Activated naive CD8-positive, alpha-beta T cell (primary cell): ENCODE results near the gene TCERG1L.
"Not testable (repeated sequence)": the region's sequence is repeated elsewhere in the genome, so short reads cannot be mapped to it uniquely, and the experiment has no call there.

Experiments used
- H3K27ac Mint-ChIP-seq: one replicate; pipeline ENCODE4 v1.8.0; 2021; ENCODE audit warnings: mixed read lengths
- H3K27me3 Mint-ChIP-seq: one replicate; pipeline ENCODE4 v1.8.0; 2021; ENCODE audit warnings: mixed read lengths
- H3K36me3 Mint-ChIP-seq: one replicate; pipeline ENCODE4 v1.8.0; 2021; ENCODE audit warnings: mixed read lengths
- H3K4me1 Mint-ChIP-seq: one replicate; pipeline ENCODE4 v1.8.0; 2021; ENCODE audit warnings: low read depth, mixed read lengths
- H3K4me3 Mint-ChIP-seq: one replicate; pipeline ENCODE4 v1.8.0; 2021; ENCODE audit warnings: mild to moderate bottlenecking, mixed read lengths
- H3K9me3 Mint-ChIP-seq: one replicate; pipeline ENCODE4 v1.8.0; 2021; ENCODE audit warnings: low read depth, mixed read lengths

TCERG1L gene

DNA sequence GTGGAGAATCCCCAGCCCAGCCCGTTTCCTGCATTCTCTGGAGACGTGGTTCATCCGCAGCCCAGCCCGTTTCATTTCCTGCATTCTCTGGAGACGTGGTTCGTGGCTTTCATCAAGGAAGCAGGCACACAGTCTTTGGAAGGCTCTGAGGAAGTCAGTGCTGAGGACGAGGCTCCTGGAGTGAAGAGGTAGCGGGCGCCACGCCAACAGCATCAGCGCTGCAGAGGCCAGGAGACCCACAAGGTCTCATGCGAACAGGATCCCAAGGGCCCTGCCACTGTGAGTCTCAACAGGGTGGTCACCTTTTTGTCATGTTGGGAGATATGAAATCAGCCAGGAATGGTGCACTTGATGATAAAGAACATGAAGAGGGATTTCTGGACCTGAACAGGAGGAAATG lies 12.4 kb upstream of the TCERG1L start:
- Mint-ChIP-seq H3K4me1 (no peaks in the 10 kb centered on the region), H3K27me3 (peaks cover 6% of the 10 kb centered on the region), H3K9me3 (no peaks in the 10 kb centered on the region), H3K4me3 (no peak overlapping the region), H3K27ac (no peak overlapping the region), H3K36me3 (no peaks in the 10 kb centered on the region)

DNA sequence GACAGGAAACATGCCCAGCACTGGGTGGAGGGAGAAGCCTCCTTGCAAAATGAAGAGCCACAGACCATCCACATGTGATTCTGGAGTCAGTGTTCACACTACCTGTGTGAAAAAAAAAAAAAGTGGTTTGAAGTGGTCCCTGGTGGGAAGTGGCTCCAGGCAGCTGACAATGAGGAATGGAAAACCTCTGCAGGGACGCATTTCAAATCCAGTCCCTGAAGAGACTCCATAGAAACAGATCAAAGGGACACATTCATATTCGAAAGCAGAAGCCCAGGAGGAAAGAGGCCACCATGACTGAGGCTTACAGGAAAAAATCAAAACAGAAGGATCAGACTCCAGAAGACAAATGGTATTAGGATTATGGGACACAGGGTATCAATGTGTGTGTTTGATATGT lies 11.5 kb upstream of the TCERG1L start:
- peaks cover 11% of the 10 kb centered on the region for H3K27me3 Mint-ChIP-seq
- H3K27ac Mint-ChIP-seq = no peak overlapping the region
- H3K4me3 Mint-ChIP-seq = no peak overlapping the region
- no peaks in the 10 kb centered on the region for H3K36me3 Mint-ChIP-seq
- no peaks in the 10 kb centered on the region for H3K9me3 Mint-ChIP-seq
- no peaks in the 10 kb centered on the region for H3K4me1 Mint-ChIP-seq

DNA sequence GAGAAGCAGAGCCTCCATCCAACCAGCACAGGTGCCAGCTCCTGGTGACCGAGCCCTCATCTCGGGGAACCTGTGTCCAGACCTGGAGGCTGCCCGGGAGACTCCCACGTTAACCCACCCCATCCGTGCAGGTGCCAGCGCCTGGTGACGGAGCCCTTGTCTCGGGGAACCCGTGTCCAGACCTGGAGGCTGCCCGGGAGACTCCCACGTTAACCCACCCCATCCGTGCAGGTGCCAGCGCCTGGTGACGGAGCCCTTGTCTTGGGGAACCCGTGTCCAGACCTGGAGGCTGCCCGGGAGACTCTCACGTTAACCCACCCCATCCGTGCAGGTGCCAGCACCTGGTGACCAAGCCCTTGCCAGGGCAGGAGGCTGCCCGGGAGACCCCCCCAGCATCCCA lies 11.1 kb upstream of the TCERG1L start:
- H3K4me1 Mint-ChIP-seq, H3K36me3 Mint-ChIP-seq, H3K27ac Mint-ChIP-seq, H3K4me3 Mint-ChIP-seq, H3K9me3 Mint-ChIP-seq: not testable (repeated sequence)
- H3K27me3 Mint-ChIP-seq = peaks cover 11% of the 10 kb centered on the region

DNA sequence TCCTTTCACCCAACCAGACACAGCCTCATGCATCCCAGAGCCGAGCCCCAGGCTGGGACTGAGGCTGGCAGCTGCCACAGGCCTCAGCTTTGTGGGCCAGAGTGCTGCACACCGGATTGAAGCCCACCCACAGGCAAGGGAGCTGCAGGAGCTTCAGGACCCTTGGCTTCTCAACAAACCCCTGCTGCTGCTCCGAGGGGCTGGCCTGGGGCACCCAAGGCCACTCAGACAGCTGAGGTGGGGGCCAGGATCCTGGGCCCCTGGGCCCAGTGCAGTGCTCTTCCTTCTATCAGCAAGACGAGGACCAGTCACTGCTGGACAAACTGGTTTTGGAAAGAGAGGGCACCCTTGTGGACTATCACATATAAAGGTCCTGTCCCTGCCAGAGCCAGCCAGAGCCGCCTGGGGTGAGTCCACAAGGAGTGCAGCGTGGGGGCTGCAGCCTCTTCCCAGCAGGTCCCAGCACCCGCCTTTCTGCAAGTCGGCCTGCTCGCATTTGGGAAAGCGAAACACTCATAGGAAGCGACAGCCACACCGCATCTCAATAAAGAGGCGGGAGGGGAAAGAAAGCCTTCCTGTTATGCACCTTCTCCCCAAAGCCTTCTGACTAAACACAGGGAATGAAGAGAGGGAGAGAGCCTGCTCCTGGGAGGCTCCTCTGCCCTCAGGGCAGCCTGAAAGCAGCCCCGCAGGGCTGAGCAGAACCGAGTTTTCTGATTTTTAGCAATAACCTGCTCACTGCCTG lies 9.5 kb upstream of the TCERG1L start:
- Mint-ChIP-seq H3K4me3 (no peak overlapping the region), H3K27ac (no peak overlapping the region), H3K4me1 (no peaks in the 10 kb centered on the region), H3K27me3 (peaks cover 15% of the 10 kb centered on the region), H3K36me3 (no peaks in the 10 kb centered on the region), H3K9me3 (no peaks in the 10 kb centered on the region)

DNA sequence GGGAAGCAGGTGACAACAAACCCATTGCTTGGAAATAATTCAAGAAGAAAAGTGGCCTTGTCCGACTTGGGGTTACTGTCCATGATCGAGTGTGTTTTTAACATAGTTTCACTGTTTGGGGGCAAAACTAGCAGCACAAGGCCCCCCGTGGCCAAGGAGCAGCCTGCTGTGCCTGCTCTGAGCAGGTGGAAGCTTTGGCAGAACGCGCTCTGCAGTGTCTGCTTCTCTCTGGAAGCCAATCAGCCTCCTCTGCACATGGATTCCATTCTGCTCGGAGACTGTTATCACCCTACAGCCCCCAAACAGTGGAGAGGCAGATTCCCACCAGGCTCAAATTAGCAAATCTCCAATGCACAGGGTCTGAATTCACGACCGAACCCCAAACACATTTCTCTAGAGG lies 7.3 kb upstream of the TCERG1L start:
- Mint-ChIP-seq H3K27ac (no peak overlapping the region), H3K27me3 (peaks cover 23% of the 10 kb centered on the region), H3K4me3 (no peak overlapping the region), H3K36me3 (no peaks in the 10 kb centered on the region), H3K4me1 (no peaks in the 10 kb centered on the region), H3K9me3 (no peaks in the 10 kb centered on the region)

DNA sequence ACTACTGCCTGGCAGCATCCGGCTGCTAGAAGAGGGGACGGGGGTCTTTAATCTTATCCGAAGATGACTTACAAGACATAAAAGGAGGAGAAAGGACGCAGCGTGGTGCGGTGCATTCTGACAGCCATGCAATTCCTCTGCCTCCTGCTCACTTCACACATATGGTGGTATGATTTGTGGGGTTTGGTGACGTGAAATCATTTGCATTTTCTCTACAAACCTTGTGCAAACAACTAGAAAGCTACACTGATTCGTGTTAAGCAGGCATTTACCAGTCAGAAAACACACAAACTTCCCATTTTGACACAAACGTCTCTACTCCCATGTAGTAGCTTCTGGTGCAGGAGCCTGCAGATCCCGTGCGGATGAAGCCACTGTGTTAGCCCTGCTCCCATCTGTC lies 6.8 kb upstream of the TCERG1L start:
- no peak overlapping the region for H3K27ac Mint-ChIP-seq
- H3K27me3 Mint-ChIP-seq = peaks cover 22% of the 10 kb centered on the region
- no peaks in the 10 kb centered on the region for H3K9me3 Mint-ChIP-seq
- no peaks in the 10 kb centered on the region for H3K4me1 Mint-ChIP-seq
- H3K4me3 Mint-ChIP-seq = no peak overlapping the region
- no peaks in the 10 kb centered on the region for H3K36me3 Mint-ChIP-seq

DNA sequence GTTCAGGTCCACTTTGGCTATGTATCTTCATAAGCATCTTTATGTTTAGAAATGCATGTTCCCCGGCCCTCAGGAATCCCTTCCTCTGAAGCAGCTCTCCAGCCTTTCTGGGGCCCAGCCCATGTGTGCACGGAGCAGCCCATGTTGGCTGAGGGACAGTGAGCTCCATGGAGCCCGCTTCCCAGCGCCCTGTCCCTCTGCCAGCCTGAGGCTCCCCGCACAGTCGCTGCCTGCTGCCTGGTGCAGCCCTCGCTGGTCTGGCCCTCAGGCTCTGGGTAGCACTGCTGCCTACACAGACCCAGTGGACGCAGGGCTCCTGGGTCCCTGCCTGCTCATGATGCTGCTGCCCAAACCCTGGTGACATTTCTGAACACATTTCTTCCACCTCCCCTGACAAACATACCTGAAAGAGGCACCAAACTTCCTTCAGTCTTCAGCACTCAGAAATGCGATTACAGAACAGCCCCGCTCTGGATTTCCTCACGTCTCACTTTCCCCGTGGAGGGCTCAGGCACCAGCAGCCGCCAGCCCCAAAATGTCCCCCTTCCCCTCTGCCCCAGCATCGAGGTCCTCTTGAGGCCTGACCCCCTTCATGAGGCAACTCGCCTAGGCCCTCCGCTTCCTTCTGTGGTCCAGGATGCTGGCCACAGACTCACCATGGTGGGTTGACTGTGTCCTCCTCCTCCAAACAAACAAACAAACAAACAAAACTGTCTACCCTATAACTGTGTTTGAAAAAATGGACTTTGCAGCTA lies 5.0 kb upstream of the TCERG1L start:
- H3K9me3 Mint-ChIP-seq = no peaks in the 10 kb centered on the region
- no peaks in the 10 kb centered on the region for H3K36me3 Mint-ChIP-seq
- H3K27me3 Mint-ChIP-seq = peaks cover 24% of the 10 kb centered on the region
- peaks cover 3% of the 10 kb centered on the region for H3K4me1 Mint-ChIP-seq
- no peak overlapping the region for H3K4me3 Mint-ChIP-seq
- no peak overlapping the region for H3K27ac Mint-ChIP-seq

DNA sequence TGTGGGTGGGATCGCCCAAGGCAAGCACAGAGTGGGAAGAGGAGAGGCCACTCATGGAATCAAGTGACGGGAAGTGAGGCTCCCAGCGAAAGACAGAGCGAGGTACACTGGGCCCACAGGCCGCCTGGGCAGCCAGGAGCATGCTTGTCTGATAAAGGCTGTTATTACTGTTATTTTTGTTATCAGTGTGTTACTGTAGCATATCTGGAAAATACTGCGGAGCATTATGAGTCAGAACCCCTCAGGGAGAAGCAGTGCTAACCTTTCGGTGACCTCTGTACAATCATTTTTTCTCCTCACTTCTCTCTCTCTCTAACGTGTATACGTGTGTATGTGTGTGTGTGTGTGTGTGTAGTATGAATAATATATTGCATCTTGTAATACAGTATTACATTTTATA lies 3.8 kb upstream of the TCERG1L start:
- Mint-ChIP-seq H3K27ac (no peak overlapping the region), H3K36me3 (no peaks in the 10 kb centered on the region), H3K4me3 (no peak overlapping the region), H3K4me1 (peaks cover 6% of the 10 kb centered on the region), H3K27me3 (peaks cover 25% of the 10 kb centered on the region), H3K9me3 (no peaks in the 10 kb centered on the region)

DNA sequence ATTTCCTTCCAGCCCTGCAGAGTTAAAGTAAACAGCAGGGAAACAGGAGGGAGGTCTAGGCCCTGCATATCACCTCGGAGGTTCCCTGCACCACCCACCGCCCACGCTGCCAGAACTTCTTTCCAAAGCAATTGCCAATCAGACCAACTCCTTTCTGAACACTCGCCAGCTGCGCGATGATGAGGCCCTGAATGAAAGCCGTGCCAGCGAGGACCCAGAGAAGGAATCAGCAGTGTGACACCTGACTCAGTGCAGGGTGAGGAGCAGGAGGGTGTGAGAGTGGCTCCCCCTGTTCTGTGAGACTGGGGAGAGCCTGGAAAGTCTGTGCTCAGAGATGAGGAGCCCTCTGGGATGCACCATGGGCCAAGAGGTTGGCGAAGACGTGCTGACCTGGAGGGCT lies 3.3 kb upstream of the TCERG1L start:
- no peaks in the 10 kb centered on the region for H3K9me3 Mint-ChIP-seq
- H3K27ac Mint-ChIP-seq = no peak overlapping the region
- peaks cover 28% of the 10 kb centered on the region for H3K27me3 Mint-ChIP-seq
- peak overlapping the region; percentile 14 for H3K4me3 Mint-ChIP-seq
- H3K36me3 Mint-ChIP-seq = no peaks in the 10 kb centered on the region
- H3K4me1 Mint-ChIP-seq = peaks cover 7% of the 10 kb centered on the region

DNA sequence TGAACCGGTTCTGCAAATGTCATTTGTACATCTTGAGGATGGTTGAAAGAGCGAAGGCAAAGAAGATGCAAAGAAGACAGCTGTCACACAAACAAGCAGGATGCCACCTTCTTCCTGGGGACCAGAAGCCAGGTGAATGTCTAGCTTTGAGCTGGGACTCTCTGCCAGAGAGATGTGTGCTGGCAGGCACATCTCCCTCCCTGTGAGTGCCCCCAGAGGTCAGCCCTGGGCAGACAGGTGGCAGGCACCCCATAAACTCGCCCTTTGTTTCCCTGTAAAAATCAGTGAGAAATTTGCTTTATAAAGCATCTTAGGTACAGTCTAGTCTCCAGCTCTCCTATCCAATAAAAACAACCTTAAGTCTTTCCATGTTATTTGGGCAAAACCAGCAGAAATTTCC lies 2.6 kb upstream of the TCERG1L start:
- Mint-ChIP-seq H3K4me1 (peaks cover 7% of the 10 kb centered on the region), H3K4me3 (no peak overlapping the region), H3K36me3 (no peaks in the 10 kb centered on the region)

DNA sequence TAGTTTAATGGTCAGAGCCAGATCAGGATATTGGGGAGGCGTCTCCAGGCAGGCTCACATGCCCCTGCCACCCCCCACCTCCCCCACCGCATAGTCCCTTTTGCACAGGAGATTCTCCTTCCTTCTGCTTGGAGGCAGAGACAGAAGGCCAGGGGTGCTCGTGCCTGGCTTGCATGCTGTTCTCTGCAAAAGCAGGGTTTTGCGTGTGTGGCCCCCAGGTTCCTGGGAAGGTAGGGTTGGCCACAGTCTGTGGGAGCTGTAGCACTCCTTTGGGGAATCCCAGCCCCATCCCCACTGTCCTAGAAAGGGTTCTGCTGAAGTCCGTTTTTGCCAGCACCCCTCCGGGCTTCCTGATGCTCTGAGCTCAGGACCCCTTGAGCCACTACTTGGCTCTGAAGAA lies 1.9 kb upstream of the TCERG1L start:
- peaks cover 7% of the 10 kb centered on the region for H3K4me1 Mint-ChIP-seq
- no peaks in the 10 kb centered on the region for H3K36me3 Mint-ChIP-seq
- H3K4me3 Mint-ChIP-seq = peak overlapping the region; percentile 71
- H3K9me3 Mint-ChIP-seq = no peaks in the 10 kb centered on the region
- H3K27me3 Mint-ChIP-seq = peaks cover 32% of the 10 kb centered on the region
- H3K27ac Mint-ChIP-seq = no peak overlapping the region

More for the DNA sequence above, 2.6 kb upstream of the TCERG1L start:
- no peaks in the 10 kb centered on the region for H3K9me3 Mint-ChIP-seq
- H3K27ac Mint-ChIP-seq = no peak overlapping the region
- H3K27me3 Mint-ChIP-seq = peaks cover 28% of the 10 kb centered on the region

DNA sequence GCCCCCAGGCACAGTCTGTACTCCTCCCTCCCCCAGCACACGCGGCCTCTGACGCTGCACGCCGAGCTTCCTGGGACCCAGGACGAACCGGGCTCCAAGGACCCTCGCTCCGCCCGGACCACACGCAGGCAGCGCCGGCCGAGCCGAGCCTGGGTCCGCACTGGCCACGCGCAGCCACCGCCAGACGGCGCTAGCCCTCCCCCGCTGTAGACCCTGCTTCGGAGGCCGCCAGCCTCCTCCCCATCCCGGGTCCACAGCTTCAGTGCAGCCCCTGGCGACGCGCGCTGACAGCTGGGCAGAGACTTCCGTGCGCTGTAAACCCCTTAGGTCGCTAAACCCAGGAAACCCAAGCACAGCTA lies 936 bp upstream of the TCERG1L start:
- Mint-ChIP-seq H3K27ac (no peak overlapping the region), H3K9me3 (no peaks in the 10 kb centered on the region), H3K4me1 (peaks cover 7% of the 10 kb centered on the region), H3K36me3 (no peaks in the 10 kb centered on the region), H3K4me3 (no peak overlapping the region), H3K27me3 (peaks cover 36% of the 10 kb centered on the region)

DNA sequence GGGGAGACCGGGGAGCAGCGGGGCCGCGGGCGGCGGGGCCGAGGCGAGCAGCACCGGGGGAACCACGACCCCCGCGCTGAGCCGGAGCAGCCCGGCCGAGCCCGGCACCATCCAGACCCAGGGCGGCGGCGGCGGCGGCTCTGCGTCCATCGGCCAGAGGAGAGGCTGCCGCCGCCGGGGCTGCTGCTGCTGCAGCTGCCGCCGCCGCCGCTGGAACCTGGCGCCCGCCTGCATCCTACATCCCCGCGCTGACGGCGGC lies 190 bp downstream of the TCERG1L start:
- Mint-ChIP-seq H3K4me1 (peaks cover 7% of the 10 kb centered on the region), H3K27me3 (peaks cover 35% of the 10 kb centered on the region), H3K27ac (no peak overlapping the region), H3K4me3 (no peak overlapping the region), H3K36me3 (no peaks in the 10 kb centered on the region), H3K9me3 (no peaks in the 10 kb centered on the region)

DNA sequence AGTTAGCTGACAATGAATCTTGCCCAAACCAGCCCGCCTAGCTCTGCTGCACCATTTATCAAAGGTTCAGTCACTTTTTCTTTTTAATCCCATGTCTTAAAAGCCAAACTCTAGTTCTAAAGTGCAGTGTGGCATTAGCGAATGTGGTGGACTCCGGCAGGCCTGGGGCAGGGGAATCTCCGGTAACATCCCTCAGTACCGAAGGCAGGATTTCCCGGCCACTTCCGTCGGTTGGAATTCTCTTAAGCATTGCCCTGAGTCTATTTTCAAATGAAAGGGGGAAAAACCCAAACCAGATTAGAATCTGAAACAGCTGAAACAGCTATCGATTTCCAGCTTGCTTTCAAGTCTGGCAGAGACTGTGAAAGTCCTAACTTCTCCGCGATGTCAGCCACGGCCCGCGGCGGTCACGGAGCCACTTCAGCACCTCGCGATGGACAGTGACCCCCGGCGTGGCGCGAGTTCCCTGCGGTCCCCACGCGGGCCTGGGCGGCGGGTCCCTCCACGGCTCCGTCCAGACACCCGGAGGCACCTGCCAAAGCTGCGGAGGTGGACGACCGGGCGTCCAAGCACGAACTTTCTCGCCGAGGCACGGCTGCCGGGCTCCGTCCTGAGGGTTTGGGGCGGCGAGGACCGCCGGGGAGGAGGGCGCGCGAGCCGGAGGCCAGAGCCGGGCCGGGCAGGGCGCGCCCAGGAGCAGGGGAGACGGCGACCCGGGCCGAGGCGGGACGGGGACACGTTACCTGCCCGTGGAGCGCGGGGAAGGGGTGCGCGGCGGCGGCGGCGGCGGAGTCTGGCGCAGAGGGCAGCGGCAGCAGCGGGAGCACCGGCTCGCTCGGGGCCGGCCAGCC lies 745 bp downstream of the TCERG1L start:
- H3K4me1 Mint-ChIP-seq = peaks cover 7% of the 10 kb centered on the region
- H3K9me3 Mint-ChIP-seq = no peaks in the 10 kb centered on the region
- no peak overlapping the region for H3K27ac Mint-ChIP-seq
- peak overlapping the region; percentile 79 for H3K4me3 Mint-ChIP-seq
- H3K36me3 Mint-ChIP-seq = no peaks in the 10 kb centered on the region
- H3K27me3 Mint-ChIP-seq = peaks cover 34% of the 10 kb centered on the region

DNA sequence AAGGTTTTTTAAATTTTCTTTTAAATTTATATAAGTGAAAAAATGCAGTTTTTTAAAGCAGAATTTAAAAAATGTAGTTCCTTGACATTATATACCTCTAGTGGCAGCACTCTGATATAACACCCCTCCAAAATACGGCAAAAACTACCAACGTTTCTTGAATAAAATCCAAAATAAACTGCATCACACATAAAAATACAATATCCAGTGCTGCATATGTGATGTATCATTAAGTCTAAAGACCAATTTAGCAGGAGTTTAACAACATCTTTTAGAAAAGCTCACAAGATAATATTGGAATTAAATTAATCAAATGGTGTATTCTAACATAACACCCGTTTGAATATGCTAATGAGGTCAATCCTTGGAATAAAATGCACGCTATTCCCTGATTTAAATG lies 1.4 kb downstream of the TCERG1L start:
- Mint-ChIP-seq H3K36me3 (no peaks in the 10 kb centered on the region), H3K4me3 (peak overlapping the region; percentile 79), H3K27ac (no peak overlapping the region), H3K4me1 (peaks cover 7% of the 10 kb centered on the region), H3K9me3 (no peaks in the 10 kb centered on the region), H3K27me3 (peaks cover 34% of the 10 kb centered on the region)
